MM.1S (cell line): ENCODE results near the gene ACKR3.

ENCODE experiments used
- DNase-seq: peaks from one replicate; pipeline ENCODE4 v3.0.0-alpha.2; 2015
- H2AFZ ChIP-seq: fragments of 300-600 bp; sonication (generic); 2 replicates; pipeline ENCODE4 v1.6.0; 2016; ENCODE audit warnings: antibody characterized with exemption, low read length
- H3F3A ChIP-seq: fragments of 300-600 bp; sonication (generic); 2 replicates; pipeline ENCODE4 v1.6.1; 2016; ENCODE audit warnings: mild to moderate bottlenecking, antibody characterized with exemption, low read length, moderate library complexity, mixed read lengths; ENCODE audit not compliant: insufficient read depth
- H3K27ac ChIP-seq: fragments of 300-600 bp; sonication (generic); 2 replicates; pipeline ENCODE4 v1.5.1; 2016; ENCODE audit warnings: mild to moderate bottlenecking, low read length
- H3K27me3 ChIP-seq: fragments of 300-600 bp; sonication (generic); replicated peaks from 2 replicates; pipeline ENCODE4 v1.6.0; 2016; ENCODE audit warnings: low read length; ENCODE audit not compliant: insufficient read depth
- H3K36me3 ChIP-seq: fragments of 300-600 bp; sonication (generic); replicated peaks from 2 replicates; pipeline ENCODE4 v1.6.1; 2016; ENCODE audit warnings: mild to moderate bottlenecking, low read length, mixed read lengths; ENCODE audit not compliant: insufficient read depth
- H3K4me1 ChIP-seq: fragments of 300-600 bp; sonication (generic); 2 replicates; pipeline ENCODE4 v1.6.1; 2016; ENCODE audit warnings: low read length, mixed read lengths
- H3K4me2 ChIP-seq: fragments of 300-600 bp; sonication (generic); 2 replicates; pipeline ENCODE4 v1.6.0; 2016; ENCODE audit warnings: low read depth, low read length
- H3K4me3 ChIP-seq: fragments of 300-600 bp; sonication (generic); 2 replicates; pipeline ENCODE4 v1.5.1; 2016; ENCODE audit warnings: low read length, mixed read lengths
- H3K79me2 ChIP-seq: fragments of 300-600 bp; sonication (generic); 2 replicates; pipeline ENCODE4 v1.6.1; 2016; ENCODE audit warnings: mixed run types, low read length, mixed read lengths
- H3K9ac ChIP-seq: fragments of 300-600 bp; sonication (generic); 2 replicates; pipeline ENCODE4 v1.6.1; 2016; ENCODE audit warnings: low read length, mixed read lengths
- H3K9me2 ChIP-seq: fragments of 300-600 bp; sonication (generic); replicated peaks from 2 replicates; pipeline ENCODE4 v1.6.1; 2016; ENCODE audit warnings: mild to moderate bottlenecking, low read length, mixed read lengths; ENCODE audit not compliant: insufficient read depth
- H3K9me3 ChIP-seq: fragments of 300-600 bp; sonication (generic); replicated peaks from 2 replicates; pipeline ENCODE4 v1.6.1; 2016; ENCODE audit warnings: mild to moderate bottlenecking, low read length, mixed read lengths; ENCODE audit not compliant: insufficient read depth
- H4K20me1 ChIP-seq: fragments of 300-600 bp; sonication (generic); 2 replicates; pipeline ENCODE4 v1.6.1; 2016; ENCODE audit warnings: mild to moderate bottlenecking, low read length, moderate library complexity, mixed read lengths; ENCODE audit not compliant: insufficient read depth
- EZH2 ChIP-seq: fragments of 300-600 bp; sonication (generic); optimal IDR thresholded peaks from 2 replicates; pipeline ENCODE3; 2017; ENCODE audit warnings: low read depth, mild to moderate bottlenecking, antibody characterized with exemption, low read length, mixed read lengths
- EZH2phosphoT487 ChIP-seq: fragments of 300-600 bp; sonication (generic); IDR thresholded peaks from 2 replicates; pipeline ENCODE4 v1.6.1; 2018; ENCODE audit warnings: antibody characterized with exemption, low read length
- TF ChIP-seq, protein P1 (sequence below): fragments of 300-600 bp; sonication (generic); IDR thresholded peaks from 2 replicates; pipeline ENCODE4 v1.5.1; 2016; ENCODE audit warnings: antibody characterized with exemption, low read length, mixed read lengths

The ACKR3 gene

GRCh38 chr2:236561874-236562273 is 7.8 kb upstream of the ACKR3 start:
- H3K4me2 ChIP-seq, result no peak overlapping the region
- no peak for TF ChIP-seq EZH2phosphoT487
- TF ChIP-seq EZH2, result no peak
- TF ChIP-seq, protein P1, sequence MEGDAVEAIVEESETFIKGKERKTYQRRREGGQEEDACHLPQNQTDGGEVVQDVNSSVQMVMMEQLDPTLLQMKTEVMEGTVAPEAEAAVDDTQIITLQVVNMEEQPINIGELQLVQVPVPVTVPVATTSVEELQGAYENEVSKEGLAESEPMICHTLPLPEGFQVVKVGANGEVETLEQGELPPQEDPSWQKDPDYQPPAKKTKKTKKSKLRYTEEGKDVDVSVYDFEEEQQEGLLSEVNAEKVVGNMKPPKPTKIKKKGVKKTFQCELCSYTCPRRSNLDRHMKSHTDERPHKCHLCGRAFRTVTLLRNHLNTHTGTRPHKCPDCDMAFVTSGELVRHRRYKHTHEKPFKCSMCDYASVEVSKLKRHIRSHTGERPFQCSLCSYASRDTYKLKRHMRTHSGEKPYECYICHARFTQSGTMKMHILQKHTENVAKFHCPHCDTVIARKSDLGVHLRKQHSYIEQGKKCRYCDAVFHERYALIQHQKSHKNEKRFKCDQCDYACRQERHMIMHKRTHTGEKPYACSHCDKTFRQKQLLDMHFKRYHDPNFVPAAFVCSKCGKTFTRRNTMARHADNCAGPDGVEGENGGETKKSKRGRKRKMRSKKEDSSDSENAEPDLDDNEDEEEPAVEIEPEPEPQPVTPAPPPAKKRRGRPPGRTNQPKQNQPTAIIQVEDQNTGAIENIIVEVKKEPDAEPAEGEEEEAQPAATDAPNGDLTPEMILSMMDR, result no peak
- H2AFZ ChIP-seq, result no peak overlapping the region
- no peaks in the 10 kb centered on the region for H3K27me3 ChIP-seq
- no peaks in the 10 kb centered on the region for H3K9me2 ChIP-seq
- no peak overlapping the region for H3K9ac ChIP-seq
- peaks cover 13% of the 10 kb centered on the region; the same call in 1 of the 2 replicates for H3K4me1 ChIP-seq
- no peaks in the 10 kb centered on the region for H3K79me2 ChIP-seq
- H3F3A ChIP-seq, result no peaks in the 10 kb centered on the region
- H3K27ac ChIP-seq, result no peak overlapping the region
- no peaks in the 10 kb centered on the region for H4K20me1 ChIP-seq
- H3K9me3 ChIP-seq, result no peaks in the 10 kb centered on the region
- DNase-seq, result no peak
- H3K4me3 ChIP-seq, result no peak overlapping the region
- no peaks in the 10 kb centered on the region for H3K36me3 ChIP-seq

GRCh38 chr2:236562434-236562833 is 7.2 kb upstream of the ACKR3 start:
- H4K20me1 ChIP-seq, result no peaks in the 10 kb centered on the region
- no peak overlapping the region for H2AFZ ChIP-seq
- H3K4me3 ChIP-seq, result no peak overlapping the region
- H3K4me2 ChIP-seq, result no peak overlapping the region
- no peaks in the 10 kb centered on the region for H3K9me2 ChIP-seq
- peak; percentile 7 for DNase-seq
- H3K27me3 ChIP-seq, result no peaks in the 10 kb centered on the region
- TF ChIP-seq, protein P1, result peak; percentile 30
- TF ChIP-seq EZH2phosphoT487, result no peak
- H3K27ac ChIP-seq, result no peak overlapping the region
- H3K9me3 ChIP-seq, result no peaks in the 10 kb centered on the region
- no peak overlapping the region for H3K9ac ChIP-seq
- no peaks in the 10 kb centered on the region for H3K36me3 ChIP-seq
- H3K79me2 ChIP-seq, result no peaks in the 10 kb centered on the region
- no peaks in the 10 kb centered on the region for H3F3A ChIP-seq
- H3K4me1 ChIP-seq, result peaks cover 13% of the 10 kb centered on the region; the same call in 1 of the 2 replicates

GRCh38 chr2:236563953-236564352 is 5.7 kb upstream of the ACKR3 start:
- Histone ChIP-seq H3K9me2 (no peaks in the 10 kb centered on the region), H3K79me2 (no peaks in the 10 kb centered on the region), H3K27ac (no peak overlapping the region), H3K27me3 (no peaks in the 10 kb centered on the region), H3K9ac (no peak overlapping the region), H3F3A (peaks cover 1% of the 10 kb centered on the region; the same call in 1 of the 2 replicates), H4K20me1 (no peaks in the 10 kb centered on the region), H3K9me3 (no peaks in the 10 kb centered on the region), H3K36me3 (no peaks in the 10 kb centered on the region), H2AFZ (no peak overlapping the region), H3K4me2 (no peak overlapping the region), H3K4me3 (no peak overlapping the region), H3K4me1 (peaks cover 16% of the 10 kb centered on the region; the same call in 1 of the 2 replicates)
- DNase-seq, result no peak
- TF ChIP-seq EZH2phosphoT487 (no peak), EZH2 (no peak)
- TF ChIP-seq, protein P1, result no peak
